ENCODE data around the gene ELMO1.

ELMO1 gene

GRCh38 chr7:36961693-36962092 lies 487.0 kb downstream of the ELMO1 start:
- no peak for FAIRE-seq

- FAIRE-seq, result no peak
Observed at GRCh38 chr7:36961097-36961496, 487.6 kb downstream of the ELMO1 start.

- FAIRE-seq, result no peak
Observed at GRCh38 chr7:36960105-36960504, 488.6 kb downstream of the ELMO1 start.

- no peak for FAIRE-seq
Observed at GRCh38 chr7:36958111-36958733, 490.4 kb downstream of the ELMO1 start.

- FAIRE-seq, result no peak
Observed at GRCh38 chr7:36957620-36958019, 491.0 kb downstream of the ELMO1 start.

GRCh38 chr7:36956814-36957213 lies 491.9 kb downstream of the ELMO1 start:
- no peak for FAIRE-seq

- no peak for FAIRE-seq
Observed at GRCh38 chr7:36955456-36956129, 493.1 kb downstream of the ELMO1 start.

- FAIRE-seq, result no peak
Observed at GRCh38 chr7:36951257-36951697, 497.4 kb downstream of the ELMO1 start.

- no peak for FAIRE-seq
Observed at GRCh38 chr7:36949711-36950600, 498.7 kb downstream of the ELMO1 start.

- FAIRE-seq, result no peak
Observed at GRCh38 chr7:36946401-36946739, 502.3 kb downstream of the ELMO1 start.

- FAIRE-seq, result no peak
Observed at GRCh38 chr7:36945612-36946400, 502.9 kb downstream of the ELMO1 start.

GRCh38 chr7:36944838-36945237 lies 503.8 kb downstream of the ELMO1 start:
- FAIRE-seq, result no peak

- FAIRE-seq, result no peak
Observed at GRCh38 chr7:36943591-36944435, 504.9 kb downstream of the ELMO1 start.

- FAIRE-seq, result no peak
Observed at GRCh38 chr7:36942955-36943354, 505.7 kb downstream of the ELMO1 start.

- FAIRE-seq, result no peak
Observed at GRCh38 chr7:36942541-36942940, 506.1 kb downstream of the ELMO1 start.

GRCh38 chr7:36942025-36942424 lies 506.6 kb downstream of the ELMO1 start:
- no peak for FAIRE-seq

GRCh38 chr7:36941359-36941758 lies 507.3 kb downstream of the ELMO1 start:
- no peak for FAIRE-seq

- FAIRE-seq, result no peak
Observed at GRCh38 chr7:36939816-36940215, 508.8 kb downstream of the ELMO1 start.

- no peak for FAIRE-seq
Observed at GRCh38 chr7:36937754-36938563, 510.7 kb downstream of the ELMO1 start.

- no peak for FAIRE-seq
Observed at GRCh38 chr7:36931892-36932291, 516.8 kb downstream of the ELMO1 start.

- no peak for FAIRE-seq
Observed at GRCh38 chr7:36929791-36930190, 518.9 kb downstream of the ELMO1 start.
